GM18861 (cell line): ENCODE results near the gene DIP2C.
"Not testable (repeated sequence)": the region's sequence is repeated elsewhere in the genome, so short reads cannot be mapped to it uniquely, and the experiment has no call there.

Experiments used
- ATAC-seq: cut with Tn5 transposase; IDR thresholded peaks from one replicate; pipeline ENCODE4 v1.9.1; 2021; ENCODE audit not compliant: unreplicated experiment

The DIP2C gene

GRCh38 chr10:543862-544822 lies 145.3 kb downstream of the DIP2C start:
- ATAC-seq, result no peak

GRCh38 chr10:543131-543530 lies 146.3 kb downstream of the DIP2C start:
- no peak for ATAC-seq

DNA sequence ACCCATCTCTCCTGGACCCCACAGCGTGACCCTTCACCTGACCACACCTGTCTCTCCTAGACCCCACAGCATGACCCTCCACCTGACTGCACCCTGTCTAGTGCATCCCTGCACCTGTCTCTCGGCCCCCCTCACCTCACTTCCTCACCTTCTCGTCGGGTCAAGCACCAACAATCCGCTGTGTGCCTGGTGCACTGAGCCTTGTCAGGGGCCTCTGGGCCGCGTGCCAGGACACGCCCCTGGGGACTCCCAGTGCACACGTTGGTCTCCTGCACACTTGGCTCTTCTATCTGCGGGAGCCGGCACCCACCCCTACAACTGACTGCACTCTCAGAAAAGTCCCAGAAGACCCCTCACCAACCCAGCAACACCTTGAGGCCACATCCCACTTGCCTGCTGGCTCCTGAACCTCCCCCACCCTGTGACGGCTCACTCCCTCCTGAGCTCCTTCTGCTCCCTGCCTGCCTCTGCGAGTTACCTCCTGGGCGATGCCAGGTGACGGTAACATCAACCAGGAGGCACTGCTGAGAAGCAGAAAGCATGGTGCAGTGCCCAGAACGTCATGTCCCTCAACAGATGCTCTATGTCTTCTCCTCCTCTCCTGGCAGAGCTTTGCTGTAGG lies 147.6 kb downstream of the DIP2C start:
- ATAC-seq, result no peak

DNA sequence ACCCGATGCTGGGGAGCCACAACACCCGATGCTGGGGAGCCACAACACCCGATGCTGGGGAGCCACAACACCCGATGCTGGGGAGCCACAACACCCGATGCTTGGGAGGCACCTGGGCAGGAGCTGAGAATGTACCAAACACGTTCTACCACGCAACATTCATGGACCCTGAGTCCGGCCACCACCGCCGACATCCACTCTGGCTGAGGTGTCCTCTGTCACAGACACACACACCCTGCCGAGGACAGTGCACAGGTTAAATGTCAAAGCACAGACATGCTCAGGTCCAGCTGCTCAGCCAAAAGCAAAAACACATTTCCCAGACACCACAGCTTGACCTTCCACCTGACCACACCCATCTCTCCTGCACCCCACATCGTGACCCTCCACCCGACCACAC lies 148.4 kb downstream of the DIP2C start:
- no peak for ATAC-seq

DNA sequence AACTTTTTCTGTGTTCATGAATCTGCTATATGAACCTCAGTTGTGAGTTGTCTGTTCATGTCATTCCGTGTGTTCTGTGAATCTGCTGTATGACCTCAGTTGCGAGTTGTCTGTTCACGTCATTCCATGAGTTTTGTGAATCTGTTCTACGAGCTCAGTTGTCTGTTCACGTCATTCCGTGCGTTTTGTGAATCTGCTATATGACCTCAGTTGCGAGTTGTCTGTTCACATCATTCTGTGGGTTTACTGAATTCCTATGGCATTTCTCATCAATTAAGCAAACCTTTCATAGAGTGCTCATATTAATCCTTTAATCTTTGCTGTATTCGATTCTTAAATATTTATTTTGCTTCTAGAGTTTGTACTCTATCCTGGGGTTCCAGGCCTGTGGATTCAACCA lies 150.6 kb downstream of the DIP2C start:
- ATAC-seq, result no peak

DNA sequence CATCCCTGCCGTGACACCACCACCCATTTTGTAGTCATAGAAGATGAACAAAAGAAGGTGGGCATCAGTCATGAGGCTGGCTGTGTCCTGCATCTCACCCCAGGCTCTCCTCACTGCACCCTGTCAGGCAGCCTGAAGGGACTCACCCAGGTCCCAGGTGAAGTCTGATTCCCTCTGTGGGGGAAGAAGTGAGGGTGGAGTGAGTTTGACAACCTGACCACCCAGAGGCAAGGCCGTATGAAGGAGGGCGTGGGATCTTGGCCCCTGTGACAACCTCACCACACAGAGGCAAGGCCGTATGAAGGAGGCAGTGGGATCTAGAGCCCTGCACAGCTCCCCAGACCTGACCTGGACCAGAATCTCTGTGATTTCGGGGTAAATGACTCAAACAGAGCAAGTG lies 152.5 kb downstream of the DIP2C start:
- ATAC-seq, result no peak

GRCh38 chr10:536371-536925 lies 153.0 kb downstream of the DIP2C start:
- ATAC-seq, result no peak

GRCh38 chr10:535952-536351 lies 153.5 kb downstream of the DIP2C start:
- ATAC-seq, result no peak

GRCh38 chr10:535051-535450 lies 154.4 kb downstream of the DIP2C start:
- no peak for ATAC-seq

GRCh38 chr10:534047-534566 lies 155.4 kb downstream of the DIP2C start:
- no peak for ATAC-seq

DNA sequence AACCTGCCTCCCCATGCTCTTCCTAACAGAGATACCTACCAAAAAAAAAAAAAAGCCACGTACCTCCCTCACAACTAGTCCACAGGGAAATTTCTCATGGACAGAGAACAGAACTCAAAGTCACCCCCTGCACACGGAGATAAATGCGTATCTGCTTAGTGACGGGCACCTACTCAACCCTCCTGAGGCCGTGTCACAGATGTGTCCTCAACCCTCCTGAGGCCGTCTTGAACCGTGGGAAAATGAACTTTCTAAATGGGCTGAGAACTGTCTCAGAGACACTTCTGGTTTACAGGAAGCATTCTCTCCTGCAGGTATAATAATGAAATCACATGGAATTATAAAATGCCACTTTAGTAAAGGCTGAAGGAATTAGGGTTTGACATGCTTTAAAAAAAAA lies 155.9 kb downstream of the DIP2C start:
- no peak for ATAC-seq

- ATAC-seq, result no peak
Observed at GRCh38 chr10:533186-533585, 156.3 kb downstream of the DIP2C start.

DNA sequence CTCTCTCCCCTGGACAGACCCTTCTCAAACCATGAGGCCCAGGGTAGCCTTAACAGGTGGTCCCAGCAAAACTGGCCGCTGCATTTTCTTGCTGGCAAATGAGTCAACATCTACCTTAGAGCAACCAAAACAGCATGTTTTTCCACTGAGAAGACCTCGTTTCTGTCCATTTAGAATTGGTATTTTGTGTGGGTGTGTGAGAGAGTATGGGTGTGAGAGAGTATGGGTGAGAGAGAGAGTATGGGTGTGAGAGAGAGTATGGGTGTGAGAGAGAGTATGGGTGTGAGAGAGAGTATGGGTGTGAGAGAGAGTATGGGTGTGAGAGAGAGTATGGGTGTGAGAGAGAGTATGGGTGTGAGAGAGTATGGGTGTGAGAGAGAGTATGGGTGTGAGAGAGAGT lies 157.1 kb downstream of the DIP2C start:
- ATAC-seq, result not testable (repeated sequence)

DNA sequence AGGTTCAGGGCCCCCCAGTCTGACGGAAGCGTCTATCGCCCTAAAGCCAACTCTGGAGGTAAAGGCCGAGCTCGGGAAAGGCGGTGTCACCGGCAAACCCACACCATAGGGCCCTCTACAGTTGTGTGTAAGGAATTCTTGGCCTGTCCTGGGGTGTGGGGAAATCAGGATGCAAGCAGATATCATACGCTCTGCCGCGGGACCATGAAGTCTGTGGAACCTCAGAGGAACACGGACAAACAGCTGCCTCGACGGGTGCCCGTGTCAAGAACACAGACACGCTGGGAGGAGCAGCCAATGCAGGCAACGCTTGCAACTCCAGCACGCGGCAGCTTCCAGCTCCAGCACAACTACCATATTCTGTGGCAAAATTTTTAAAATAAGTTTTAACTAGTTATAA lies 157.9 kb downstream of the DIP2C start:
- ATAC-seq, result no peak

DNA sequence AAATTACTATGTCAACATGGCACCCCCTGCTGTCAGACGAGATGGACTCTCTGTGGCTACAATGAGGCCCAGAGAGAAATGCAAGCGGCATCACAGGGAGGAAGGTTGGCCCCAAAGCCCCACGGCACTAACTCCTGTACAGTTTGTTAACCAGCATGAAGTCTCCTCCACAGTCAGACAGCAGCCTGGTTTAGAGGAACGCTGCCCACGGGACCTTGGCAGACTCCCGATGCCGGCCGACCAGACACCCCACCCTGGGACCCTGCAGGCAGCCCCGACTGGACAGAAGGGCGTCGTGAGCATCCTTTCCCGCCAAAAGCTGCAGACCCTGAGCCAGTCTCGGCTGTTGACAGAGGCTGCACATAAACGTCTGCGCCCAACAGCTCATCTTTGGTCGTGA lies 158.8 kb downstream of the DIP2C start:
- no peak for ATAC-seq

DNA sequence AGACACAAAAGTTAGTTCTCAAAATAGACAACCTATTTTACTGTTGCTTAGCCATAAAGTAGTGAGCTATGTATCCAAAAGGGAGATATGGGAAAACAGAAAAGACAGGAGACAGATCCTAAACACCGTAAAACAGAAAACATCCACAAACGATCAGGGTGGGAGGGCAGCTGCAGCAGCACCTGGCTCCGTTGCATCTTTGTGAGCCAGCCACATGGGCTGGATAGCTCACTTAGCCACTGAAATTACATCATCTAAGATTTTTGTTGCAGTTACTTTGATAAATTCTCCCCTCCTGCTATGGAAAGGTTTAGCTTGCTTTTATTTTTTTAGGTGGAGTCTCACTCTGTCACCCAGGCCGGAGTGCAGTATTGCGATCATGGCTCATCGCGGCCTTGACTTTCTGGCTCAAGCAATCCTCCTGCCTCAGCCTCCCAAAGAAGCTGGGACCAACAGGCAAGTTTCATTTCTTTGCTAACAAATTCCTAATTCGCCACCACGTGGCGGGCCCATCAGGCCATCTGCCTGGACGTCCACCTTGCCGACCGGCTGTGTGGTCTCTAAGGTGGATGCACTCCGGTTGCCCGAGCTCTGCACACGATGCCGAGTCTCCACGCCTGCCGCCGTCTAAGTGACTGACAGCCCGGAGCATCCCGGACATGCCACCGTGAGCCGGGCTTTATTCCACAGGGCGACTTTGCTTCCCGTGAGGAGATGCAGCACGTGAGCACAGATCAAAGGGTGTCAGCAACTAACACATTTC lies 159.8 kb downstream of the DIP2C start:
- ATAC-seq, result no peak

- no peak for ATAC-seq
Observed at GRCh38 chr10:528173-529165, 161.0 kb downstream of the DIP2C start.

- ATAC-seq, result no peak
Observed at GRCh38 chr10:527416-527815, 162.1 kb downstream of the DIP2C start.

GRCh38 chr10:526651-527312 lies 162.7 kb downstream of the DIP2C start:
- no peak for ATAC-seq
